HG02870 (cell line): Measurements from ENCODE around the gene SLC11A2.
"Not testable (repeated sequence)": the region's sequence is repeated elsewhere in the genome, so short reads cannot be mapped to it uniquely, and the experiment has no call there.

ENCODE experiments used
- ATAC-seq: cut with Tn5 transposase; IDR thresholded peaks from one replicate; pipeline ENCODE4 v1.9.1; 2021; ENCODE audit warnings: mild to moderate bottlenecking, moderate library complexity; ENCODE audit not compliant: unreplicated experiment

SLC11A2 gene

DNA sequence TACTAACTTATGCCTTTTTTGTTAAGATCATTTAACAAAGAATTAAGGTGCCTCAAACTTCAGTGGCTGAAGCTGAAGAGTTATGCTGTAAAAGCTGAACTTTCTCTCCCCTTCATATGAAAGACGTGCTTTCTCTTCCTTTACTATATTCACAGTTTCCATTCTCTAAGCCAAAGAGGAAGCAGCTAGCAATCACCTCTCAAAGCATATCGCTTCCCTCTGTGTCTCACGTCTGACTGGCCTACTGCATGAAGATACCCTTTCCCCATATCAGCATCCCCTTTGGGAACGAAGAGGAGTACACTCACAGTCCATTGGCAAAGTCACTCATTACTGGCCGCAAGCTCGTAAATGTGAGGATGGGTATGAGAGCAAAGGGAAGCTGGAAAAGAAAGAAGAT lies 34.9 kb downstream of the SLC11A2 start:
- ATAC-seq = no peak

DNA sequence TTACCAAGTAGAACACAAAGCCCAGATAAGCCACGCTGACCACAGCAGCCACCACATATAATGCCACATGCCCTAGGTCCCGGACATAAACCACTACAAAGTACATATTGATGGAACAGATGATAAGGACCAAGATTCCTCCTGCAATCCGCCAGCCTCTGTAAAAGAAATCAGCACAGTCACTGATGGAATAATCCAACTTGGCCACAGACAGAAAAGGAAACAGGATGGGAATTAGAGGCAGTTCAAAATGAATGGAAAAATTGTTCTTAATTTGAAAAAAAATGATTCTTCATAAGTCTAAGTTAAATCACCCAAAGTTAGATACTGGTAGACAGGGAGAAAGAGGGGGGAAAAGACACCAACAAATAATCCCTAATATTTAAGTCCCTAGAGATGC lies 35.4 kb downstream of the SLC11A2 start:
- ATAC-seq = no peak

DNA sequence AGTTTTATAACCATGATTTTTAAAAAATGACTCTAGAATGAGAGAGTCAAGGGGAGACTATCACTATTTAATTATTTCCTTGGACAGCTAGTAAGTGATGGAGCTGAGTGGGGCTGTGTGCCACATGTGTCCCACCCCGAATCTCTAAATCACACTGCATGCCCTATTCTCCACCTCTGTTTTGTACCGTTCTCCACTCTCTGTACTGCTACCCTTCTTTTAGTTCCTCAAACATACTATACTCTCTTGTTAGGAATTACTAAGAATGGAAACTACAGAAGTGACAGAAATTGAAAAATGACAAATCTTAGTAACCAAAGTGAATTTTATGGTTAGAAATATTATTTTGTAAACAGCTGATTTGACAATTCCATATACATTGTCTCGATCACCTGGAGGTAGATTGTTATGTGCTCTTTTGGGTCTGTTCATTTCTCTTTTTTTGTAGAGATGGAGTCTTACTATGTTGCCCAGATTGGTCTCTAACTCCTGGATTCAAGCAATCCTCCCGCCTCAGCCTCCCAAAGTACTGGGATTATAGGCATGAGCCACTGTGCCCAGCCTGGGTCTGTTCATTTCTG lies 35.9 kb downstream of the SLC11A2 start:
- ATAC-seq = no peak

DNA sequence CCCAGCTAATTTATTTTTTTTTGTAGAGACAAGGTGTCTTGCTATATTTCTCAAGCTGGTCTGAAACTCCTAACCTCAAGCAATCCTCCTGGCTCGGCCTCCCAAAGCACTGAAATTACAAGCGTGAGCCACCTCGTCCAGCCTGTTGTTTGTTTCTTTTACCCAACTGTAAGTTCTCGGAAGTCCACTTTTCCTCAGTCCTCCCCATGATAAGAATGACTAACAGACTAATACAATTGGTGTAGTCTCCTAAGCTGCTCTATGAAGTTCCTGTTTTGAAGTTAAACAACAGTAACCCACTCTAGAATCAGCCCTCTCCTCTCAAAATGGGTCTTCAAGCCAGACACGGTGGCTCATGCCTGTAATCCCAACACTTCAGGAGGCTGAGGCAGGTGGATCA lies 37.3 kb downstream of the SLC11A2 start:
- ATAC-seq = no peak

DNA sequence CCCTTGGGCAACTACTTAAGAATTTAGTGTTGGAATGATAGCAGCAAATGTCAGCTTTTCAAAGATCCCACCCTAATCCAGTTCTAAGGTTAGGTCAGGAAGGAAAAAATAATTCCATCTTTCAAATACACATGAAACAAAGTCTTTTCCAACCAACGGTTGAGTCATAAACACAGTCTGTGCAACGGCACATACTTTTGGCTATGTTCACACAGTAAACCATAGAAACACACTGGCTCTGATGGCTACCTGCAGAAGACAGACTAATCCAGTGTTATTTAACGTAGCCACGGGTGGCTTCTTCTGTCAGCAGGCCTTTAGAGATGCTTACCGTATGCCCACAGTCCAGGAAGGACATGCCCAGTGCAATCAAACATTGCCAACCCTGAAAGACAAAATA lies 38.1 kb downstream of the SLC11A2 start:
- ATAC-seq = no peak

DNA sequence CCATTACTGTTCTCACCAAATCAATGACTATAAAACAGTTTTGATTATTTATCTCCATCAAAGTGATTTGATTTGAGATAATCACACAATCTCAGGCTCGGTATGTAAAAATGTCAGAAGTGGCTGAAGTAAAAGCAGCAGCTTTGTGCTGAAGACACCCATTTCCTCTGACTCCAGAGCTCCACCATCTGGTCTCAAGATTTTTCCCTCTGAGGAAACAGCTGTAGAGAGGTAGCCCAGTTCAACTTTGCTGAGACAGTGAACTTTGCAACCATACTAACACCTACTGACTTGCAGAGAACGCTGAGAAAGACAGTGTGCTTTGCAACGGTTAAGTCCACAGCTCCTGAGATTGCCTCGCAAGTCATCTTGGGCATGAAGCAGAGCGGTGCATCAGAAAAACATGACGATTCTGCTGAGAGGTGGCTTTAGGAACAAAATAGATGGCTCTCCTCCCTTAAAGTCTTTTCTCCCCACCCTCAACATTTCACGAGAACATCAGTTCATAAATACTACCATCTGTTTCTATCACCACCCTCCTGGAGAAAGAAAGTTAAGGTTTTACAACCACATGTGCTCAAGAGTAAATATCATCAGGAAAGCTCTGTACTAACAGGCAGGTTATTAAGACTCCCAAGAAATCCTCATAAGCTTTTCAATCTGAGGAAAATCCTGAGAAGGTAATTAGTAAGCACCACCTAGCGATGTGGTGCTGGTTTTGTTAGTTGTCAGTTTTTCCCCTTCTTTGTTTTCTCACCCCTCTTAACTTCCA lies 39.0 kb downstream of the SLC11A2 start:
- no peak for ATAC-seq

DNA sequence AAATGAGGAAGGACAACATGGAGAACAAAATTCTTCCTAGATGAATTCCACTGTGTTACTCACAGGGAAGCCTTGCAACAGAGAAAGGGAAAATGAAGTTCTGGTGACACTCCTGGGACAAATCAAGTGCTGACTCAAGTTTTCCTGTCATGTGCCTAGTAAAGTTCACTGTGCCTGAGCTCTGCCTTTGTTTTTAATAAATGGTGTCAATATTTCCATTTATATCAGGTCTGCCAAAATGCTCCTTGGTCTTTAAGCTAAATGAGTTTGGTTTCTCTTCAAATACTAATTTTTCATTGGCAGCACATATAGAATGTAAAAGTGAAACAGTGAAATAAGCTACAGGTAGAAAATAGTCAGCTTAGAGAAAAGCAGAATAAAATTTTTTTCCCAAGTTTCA lies 40.9 kb downstream of the SLC11A2 start:
- no peak for ATAC-seq

DNA sequence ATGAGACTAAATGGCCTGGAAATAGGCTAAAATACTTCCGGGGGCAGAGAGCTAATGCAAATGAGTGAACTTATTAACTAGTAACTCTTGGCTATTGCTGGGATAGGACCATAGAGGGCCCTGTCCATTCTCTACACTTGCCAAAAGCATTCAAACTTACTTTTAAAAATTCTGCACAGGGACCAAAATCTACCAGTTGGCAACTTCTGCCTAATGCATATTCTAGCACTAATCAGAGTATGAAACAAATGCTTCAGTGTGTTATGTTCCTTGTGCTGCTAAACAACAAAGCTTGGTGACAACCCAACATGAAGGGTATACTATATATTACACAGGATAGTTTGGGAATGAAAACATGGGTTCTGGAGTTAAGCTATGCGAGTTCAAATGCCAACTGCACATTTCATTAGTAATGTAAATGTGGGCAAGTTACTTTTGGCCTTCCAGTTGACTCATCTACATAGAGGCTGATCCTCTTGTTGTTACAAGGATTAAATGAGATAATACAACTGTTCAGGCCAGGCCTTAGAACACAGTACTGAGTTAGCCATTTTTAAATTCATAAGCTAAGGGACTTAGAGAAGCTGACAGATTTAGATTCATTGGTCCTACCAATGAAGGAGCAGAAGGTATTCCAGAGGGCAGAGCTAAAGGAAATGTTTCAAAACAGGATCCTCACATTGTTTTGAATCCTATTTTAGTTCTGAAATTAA lies 41.4 kb downstream of the SLC11A2 start:
- no peak for ATAC-seq

DNA sequence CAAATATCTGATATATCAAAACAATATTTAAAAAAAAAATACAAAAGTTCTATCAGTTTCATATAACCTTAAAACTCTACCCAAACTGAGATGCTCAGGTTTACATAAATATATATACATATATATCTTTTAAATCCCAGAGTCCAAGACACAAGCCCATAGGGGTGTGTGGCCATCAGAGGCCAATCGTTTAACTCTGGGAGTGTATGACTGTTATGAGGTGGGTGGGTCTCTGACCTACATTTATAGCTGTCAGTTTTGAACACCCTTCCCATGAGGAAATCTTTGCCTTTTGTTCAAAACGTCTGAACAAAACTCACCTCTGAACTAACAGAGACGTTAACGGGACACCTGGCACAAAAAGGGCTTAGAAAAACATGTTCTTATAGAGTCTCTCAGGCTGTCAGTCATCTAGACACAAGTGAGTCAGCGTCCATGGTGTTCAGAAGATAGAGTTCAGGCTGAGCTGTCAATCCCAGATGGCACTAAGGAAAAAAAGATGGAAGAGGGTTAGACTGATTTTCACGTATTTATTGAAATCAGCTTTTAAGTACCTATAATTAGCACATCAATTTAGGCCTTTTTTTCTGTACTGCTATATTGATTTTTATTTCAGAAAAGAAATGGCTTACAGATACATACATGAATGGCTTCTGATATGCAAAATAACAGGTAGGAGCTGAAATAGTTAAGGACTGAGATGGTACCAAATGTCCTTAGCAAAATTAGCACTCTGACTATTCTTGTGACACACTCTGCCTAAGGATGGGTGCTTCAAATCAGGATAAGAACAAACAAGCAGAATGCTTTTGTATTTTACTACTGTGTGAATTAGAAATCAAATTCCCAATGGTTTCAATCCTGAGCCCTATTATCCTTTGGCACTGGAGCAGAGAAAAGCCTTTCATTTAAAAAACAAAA lies 44.6 kb downstream of the SLC11A2 start:
- ATAC-seq = no peak

DNA sequence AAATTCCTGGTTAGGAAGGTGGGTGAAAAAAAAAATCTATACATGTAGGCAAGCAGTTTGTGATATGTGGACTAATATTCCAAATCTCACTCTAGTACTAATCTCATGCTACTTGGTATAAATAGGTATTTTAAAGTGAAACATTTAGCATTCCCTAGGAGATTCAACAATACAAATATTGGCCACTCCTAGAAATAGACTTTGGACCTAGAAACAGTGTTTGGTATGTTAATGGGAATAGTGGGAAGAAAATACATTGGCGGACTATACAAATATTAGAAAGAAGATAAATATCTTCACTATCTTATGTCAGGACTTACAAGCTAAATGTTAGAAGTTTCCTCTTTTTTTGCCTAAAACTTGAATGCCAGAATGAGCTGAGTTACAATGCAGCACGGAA lies 45.6 kb downstream of the SLC11A2 start:
- ATAC-seq = no peak

DNA sequence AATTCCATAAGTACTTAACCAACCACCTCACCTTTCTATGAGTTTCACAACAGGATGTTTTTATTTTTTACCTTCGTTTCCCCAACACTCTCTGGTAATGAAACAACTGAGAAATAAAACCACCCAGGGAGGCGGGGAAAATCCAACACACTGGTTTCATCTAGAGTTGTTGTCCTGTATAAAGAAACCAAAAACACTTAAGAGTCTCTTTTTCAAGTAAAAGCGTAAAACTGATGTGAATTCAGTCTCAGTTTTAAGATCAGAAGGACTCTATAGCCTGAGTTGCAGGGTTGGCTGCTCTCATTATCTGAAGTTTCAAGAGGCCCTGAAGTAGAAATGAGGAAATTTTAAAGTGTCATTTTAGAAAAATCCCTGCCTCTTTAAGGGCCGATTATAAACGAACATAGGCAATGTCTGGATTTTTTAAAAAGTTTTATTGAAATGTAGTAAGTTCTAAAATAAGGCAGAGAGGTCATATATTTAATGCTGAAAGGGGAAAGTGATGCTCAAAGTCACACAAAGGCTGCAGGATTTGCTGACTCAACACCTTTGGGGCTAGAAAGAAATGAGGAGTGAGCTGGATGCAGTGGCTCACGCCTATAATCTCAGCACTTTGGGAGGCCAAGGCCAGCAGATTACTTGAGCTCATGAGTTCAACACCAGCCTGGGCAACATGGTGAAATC lies 46.7 kb downstream of the SLC11A2 start:
- ATAC-seq = no peak

DNA sequence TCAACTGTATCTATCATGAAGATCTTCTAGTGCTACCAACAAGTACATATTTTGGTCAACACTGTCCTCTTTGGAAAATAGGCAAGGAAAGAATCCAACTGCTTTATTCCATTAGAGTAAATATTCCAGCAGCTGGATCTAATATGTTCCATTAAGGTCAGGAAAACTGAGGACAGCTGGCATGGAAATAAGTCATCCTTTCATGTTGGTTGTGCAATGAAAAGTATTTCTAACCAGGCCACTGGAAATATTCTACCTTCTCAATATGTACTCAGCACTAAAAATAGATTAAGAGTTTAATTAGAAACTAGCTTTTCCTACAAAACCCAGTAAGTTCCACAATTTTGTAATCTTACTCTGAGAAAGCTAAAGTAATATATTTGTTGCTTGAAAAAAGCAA lies 54.2 kb downstream of the SLC11A2 start:
- no peak for ATAC-seq

DNA sequence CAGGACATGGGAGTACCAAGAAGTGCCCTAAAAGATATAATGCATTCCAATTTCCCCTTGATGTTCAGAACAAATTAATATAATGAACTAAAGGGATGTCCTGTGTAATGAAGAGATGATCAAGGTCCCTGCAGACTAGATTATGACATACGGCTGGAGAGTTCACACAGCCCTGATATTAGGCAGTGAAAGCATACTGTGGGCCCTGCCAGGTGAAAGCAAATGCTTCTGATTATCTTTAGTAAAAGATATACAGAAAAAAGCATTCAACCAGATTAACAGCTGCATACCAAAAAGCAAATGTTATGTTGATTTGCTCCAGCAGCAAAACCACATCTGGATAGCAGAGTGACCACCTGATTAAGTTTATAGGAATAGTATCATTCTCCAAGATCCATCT lies 61.8 kb downstream of the SLC11A2 start:
- ATAC-seq = no peak

DNA sequence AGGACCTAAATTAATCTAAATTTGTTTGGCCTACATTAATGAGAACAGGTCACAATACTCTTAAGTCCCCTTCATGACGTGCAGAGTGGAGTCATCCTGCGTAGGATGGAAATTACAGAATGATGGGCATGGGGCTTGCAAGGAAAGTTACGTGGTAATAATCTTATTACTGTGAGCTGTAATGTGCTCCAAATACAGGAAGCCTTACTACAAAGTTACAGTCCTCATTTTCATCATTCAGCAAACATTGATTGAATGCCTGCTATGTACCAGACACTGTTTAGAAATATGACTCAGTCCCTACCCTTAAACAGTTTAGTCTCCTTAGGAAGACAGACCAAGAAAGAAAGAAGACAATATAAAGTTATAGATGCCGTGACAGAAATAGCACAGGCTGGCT lies 64.5 kb downstream of the SLC11A2 start:
- ATAC-seq = no peak

DNA sequence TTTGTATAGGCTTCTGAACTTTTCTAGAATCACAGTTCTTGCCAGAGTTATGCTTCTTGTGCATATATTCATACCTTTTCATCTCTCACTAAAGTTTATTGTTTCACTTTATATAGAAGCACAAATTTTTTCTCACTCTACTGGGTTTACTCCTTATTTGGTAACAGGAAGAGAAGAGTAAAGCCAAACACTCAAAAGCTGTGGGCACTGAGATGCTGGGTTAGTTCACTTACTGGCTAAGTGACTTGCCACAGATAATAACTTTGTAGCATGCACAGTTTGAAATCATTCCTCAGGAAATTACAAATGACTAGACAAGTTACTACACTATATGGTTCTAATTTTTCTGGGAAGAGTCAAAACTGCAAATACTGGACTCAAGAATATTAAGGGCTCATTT lies 66.1 kb downstream of the SLC11A2 start:
- ATAC-seq = no peak

DNA sequence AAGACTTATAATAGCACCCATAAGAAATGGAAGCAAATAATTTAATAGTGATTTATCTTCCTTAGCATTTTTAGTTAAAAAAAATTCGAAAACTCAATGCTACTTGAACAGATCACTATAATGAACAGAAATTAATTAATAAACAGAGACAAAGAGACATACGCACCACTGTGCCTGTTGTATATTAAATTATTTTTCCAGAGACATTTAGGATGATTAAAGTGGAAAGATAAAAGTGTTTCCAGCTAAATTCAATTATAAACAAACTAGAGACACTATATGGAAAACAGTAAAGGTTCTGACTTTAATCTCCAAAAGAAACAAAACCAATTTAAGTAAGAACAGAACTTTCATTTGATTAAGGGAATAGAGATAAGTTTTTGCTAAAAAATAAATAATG lies 70.5 kb downstream of the SLC11A2 start:
- ATAC-seq = no peak

DNA sequence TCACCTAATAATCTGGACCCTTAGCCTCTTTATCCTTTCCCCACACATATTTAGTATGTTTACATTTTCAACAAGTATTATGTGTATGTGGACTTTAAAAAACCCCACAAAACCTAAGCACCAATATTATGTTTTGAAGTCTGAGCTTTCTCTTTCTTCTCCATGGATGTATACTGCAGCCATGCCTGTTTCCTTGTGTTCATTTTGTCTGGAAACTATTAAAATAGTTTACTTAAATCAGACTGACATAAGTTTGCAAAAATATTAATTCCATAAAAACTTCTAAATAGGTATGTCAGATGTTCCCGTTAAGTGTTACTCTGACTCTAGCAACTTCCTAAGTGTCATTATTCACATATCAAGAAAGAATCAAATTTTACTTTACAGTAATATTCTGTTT lies 70.9 kb downstream of the SLC11A2 start:
- ATAC-seq = no peak

DNA sequence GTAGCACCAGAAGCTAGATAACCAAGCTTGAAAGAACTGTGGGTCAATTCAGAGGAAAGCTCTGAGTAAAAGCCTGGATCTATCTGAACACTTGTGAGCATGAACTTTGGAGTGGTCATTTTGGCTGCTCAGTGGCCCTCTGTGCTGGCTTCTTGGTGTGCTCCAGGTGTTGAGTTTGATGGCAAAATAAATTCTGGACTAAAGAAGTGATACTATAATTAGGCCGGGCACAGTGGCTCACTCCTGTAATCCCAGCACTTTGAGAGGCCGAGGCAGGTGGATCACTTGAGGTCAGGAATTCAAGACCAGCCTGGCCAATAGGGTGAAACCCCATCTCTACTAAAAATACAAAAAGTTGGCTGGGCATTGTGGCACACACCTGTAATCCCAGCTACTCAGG lies 71.4 kb downstream of the SLC11A2 start:
- not testable (repeated sequence) for ATAC-seq

DNA sequence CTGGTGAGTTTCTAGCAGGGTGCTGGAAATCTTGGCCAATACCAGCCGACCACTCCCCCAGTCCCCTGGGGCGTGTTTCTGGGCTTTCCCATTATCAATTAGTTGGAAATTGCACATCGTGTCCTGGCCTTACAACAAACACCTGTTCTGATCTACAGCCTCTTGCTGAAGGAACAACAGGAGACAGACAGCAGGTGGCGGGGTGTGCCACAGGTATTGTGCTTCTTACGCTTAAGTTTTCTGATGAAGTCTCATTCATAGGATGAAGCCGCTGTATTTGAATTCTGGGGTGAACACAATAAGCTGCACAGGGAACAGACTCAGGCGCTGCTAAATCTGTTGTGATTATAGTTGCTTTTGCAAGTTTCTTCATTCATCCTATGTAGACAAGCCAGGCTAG lies 73.1 kb downstream of the SLC11A2 start:
- no peak for ATAC-seq

DNA sequence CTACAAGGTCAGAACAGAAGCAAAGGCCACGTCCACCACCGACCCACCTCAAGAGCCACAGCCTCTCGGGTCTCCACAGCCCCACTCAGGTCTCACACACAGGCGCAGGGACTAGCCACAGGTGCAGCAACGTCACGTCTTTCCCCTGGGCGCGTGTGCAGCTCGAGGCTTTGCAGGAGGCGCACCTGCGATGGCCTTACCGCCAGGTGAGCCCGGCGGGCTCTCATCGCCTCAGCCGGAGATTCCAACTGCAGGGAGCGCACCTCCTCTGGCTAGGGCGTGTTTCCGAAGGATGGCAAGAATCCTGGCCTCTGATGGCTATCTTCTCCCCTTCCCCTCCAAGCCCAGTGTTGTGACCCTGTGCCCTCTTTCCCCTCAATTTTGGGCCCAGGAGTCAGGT lies 73.7 kb downstream of the SLC11A2 start, which contains the start of gene HIGD1C:
HIGD1C (plus strand) TSS at position 35 of the 400 bp plus-strand sequence. CDS start 1,455 bp downstream, outside the sequence.
- no peak for ATAC-seq
